ENCODE results near the gene HEXIM1. TPM values are rescaled to one million over a fixed set of nuclear protein-coding genes. Genes with fewer than 3 reads are reported as not detected.

The HEXIM1 gene
- total RNA-seq, 6 donors from 2014 or later = 19.9 to 43.8 (median 32.3) TPM

- TF ChIP-seq EP300 (IDR thresholded peaks at IDR 0.05) = no peak
- H3K9me3 ChIP-seq = no peaks in the 10 kb centered on the region
- ATAC-seq (ENCODE audit: low FRiP score in 2 of 2) = no peak
- H3K4me1 ChIP-seq = peaks cover 13 to 26% (median 14%) of the 10 kb centered on the region in 4 donors
- H3K4me3 ChIP-seq = no peak overlapping the region
- peaks cover 0 to 19% (median 0%) of the 10 kb centered on the region in 4 donors for H3K36me3 ChIP-seq
- H3K27me3 ChIP-seq = no peaks in the 10 kb centered on the region
- 83 to 98% methylated on average over 4 to 8 of the region's 12 CpGs for WGBS, 2 donors
- H3K27ac ChIP-seq = no peak overlapping the region
- no peak for DNase-seq
Observed at GRCh38 chr17:45136846-45137560, 11.3 kb upstream of the HEXIM1 start.

DNA sequence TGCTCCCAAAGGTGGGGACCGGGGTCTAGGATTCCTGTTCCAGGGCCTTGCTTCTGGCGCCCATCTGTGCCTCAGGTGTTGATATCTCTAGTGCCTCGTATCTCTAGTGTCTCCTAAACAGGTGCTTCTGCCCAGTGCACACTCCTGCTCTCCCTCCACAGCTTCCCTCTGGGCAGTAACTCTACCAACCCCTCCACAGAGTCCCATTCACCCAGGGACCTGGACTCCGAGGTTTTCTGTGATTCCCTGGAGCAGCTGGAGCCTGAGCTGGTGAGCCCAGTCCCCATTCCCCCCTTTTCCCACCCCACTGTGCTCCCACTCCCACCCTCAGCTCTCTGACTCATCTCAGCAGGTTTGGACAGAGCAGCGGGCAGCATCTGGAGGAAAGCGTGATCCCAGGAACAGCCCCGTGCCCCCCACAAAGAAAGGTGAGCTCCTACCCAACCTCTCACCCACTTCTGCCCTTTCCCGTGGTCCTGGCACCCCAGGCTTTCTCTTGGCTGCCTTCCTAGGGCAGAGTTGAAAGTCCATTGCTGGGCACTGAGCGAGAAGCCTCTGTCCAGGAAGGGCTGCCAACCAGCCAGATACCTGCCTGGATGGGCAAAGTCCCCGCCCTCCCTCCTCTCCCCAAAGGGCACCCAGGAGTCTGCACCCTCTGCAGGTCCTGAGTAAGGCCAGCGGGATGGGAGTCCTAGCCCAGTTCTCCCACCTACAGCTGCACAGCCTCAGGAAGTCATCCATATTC is 10.5 kb upstream of the HEXIM1 start:
- Histone ChIP-seq H3K27ac (no peak overlapping the region), H3K36me3 (peaks cover 0 to 19% (median 0%) of the 10 kb centered on the region in 4 donors), H3K4me1 (peaks cover 13 to 24% (median 14%) of the 10 kb centered on the region in 4 donors), H3K9me3 (no peaks in the 10 kb centered on the region), H3K4me3 (no peak overlapping the region), H3K27me3 (no peaks in the 10 kb centered on the region)
- DNase-seq (no peak), ATAC-seq (ENCODE audit: low FRiP score in 2 of 2) (no peak)
- WGBS, 2 donors = 91 to 94% methylated on average over 8 to 11 of the region's 11 CpGs
- no peak for TF ChIP-seq POLR2A (IDR thresholded peaks at IDR 0.05)
- no peak for TF ChIP-seq EP300 (IDR thresholded peaks at IDR 0.05)
- TF ChIP-seq POLR2AphosphoS5 (IDR thresholded peaks at IDR 0.05) = no peak
- TF ChIP-seq, protein P1, sequence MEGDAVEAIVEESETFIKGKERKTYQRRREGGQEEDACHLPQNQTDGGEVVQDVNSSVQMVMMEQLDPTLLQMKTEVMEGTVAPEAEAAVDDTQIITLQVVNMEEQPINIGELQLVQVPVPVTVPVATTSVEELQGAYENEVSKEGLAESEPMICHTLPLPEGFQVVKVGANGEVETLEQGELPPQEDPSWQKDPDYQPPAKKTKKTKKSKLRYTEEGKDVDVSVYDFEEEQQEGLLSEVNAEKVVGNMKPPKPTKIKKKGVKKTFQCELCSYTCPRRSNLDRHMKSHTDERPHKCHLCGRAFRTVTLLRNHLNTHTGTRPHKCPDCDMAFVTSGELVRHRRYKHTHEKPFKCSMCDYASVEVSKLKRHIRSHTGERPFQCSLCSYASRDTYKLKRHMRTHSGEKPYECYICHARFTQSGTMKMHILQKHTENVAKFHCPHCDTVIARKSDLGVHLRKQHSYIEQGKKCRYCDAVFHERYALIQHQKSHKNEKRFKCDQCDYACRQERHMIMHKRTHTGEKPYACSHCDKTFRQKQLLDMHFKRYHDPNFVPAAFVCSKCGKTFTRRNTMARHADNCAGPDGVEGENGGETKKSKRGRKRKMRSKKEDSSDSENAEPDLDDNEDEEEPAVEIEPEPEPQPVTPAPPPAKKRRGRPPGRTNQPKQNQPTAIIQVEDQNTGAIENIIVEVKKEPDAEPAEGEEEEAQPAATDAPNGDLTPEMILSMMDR (IDR thresholded peaks at IDR 0.05) = no peak

GRCh38 chr17:45138911-45139532 is 9.3 kb upstream of the HEXIM1 start:
- WGBS, 2 donors = 86 to 98% methylated on average over 12 to 13 of the region's 14 CpGs
- H3K27me3 ChIP-seq = no peaks in the 10 kb centered on the region
- no peak for ATAC-seq (ENCODE audit: low FRiP score in 2 of 2)
- H3K27ac ChIP-seq = no peak overlapping the region
- DNase-seq = no peak
- TF ChIP-seq, protein P1 (IDR thresholded peaks at IDR 0.05) = no peak
- no peak for TF ChIP-seq EP300 (IDR thresholded peaks at IDR 0.05)
- TF ChIP-seq POLR2AphosphoS5 (IDR thresholded peaks at IDR 0.05) = no peak
- no peak for TF ChIP-seq POLR2A (IDR thresholded peaks at IDR 0.05)
- peaks cover 16 to 25% (median 19%) of the 10 kb centered on the region in 4 donors for H3K4me1 ChIP-seq
- H3K9me3 ChIP-seq = no peaks in the 10 kb centered on the region
- H3K36me3 ChIP-seq = peaks cover 0 to 19% (median 0%) of the 10 kb centered on the region in 4 donors
- no peak overlapping the region for H3K4me3 ChIP-seq

- peaks cover 0 to 19% (median 0%) of the 10 kb centered on the region in 4 donors for H3K36me3 ChIP-seq
- no peak overlapping the region for H3K4me3 ChIP-seq
- H3K9me3 ChIP-seq = no peaks in the 10 kb centered on the region
- H3K4me1 ChIP-seq = peaks cover 19 to 30% (median 22%) of the 10 kb centered on the region in 4 donors
- H3K27ac ChIP-seq = no peak overlapping the region
- no peak for DNase-seq
- 79 to 90% methylated on average over 3 to 4 of the region's 4 CpGs for WGBS, 2 donors
- TF ChIP-seq EP300 (IDR thresholded peaks at IDR 0.05) (no peak), POLR2AphosphoS5 (IDR thresholded peaks at IDR 0.05) (no peak), POLR2A (IDR thresholded peaks at IDR 0.05) (no peak)
- TF ChIP-seq, protein P1 (IDR thresholded peaks at IDR 0.05) = no peak
- no peak for ATAC-seq (ENCODE audit: low FRiP score in 2 of 2)
- no peaks in the 10 kb centered on the region for H3K27me3 ChIP-seq
Observed at GRCh38 chr17:45139533-45139920, 8.7 kb upstream of the HEXIM1 start.

- DNase-seq (no peak), ATAC-seq (ENCODE audit: low FRiP score in 2 of 2) (no peak)
- H3K27ac ChIP-seq = peak overlapping the region; percentile 82 to 92 (median 90)
- peaks cover 0 to 12% (median 0%) of the 10 kb centered on the region in 4 donors for H3K36me3 ChIP-seq
- H3K9me3 ChIP-seq = no peaks in the 10 kb centered on the region
- H3K4me3 ChIP-seq = peak overlapping the region in 1 of 4 donors; percentile 56
- TF ChIP-seq POLR2A (IDR thresholded peaks at IDR 0.05) (no peak), EP300 (IDR thresholded peaks at IDR 0.05) (no peak)
- WGBS, 2 donors = 76 to 92% methylated on average over 12 to 13 of the region's 13 CpGs
- H3K27me3 ChIP-seq = no peaks in the 10 kb centered on the region
- peaks cover 26 to 37% (median 27%) of the 10 kb centered on the region in 4 donors for H3K4me1 ChIP-seq
Observed at GRCh38 chr17:45143094-45143670, 5.1 kb upstream of the HEXIM1 start.

Measured in upper lobe of left lung (tissue), 6 donors.